B cell (primary cell): ENCODE measurements around the gene RSAD1. TPM values are rescaled to one million over a fixed set of nuclear protein-coding genes. Genes with fewer than 3 reads are reported as not detected.

Experiments
- ATAC-seq: fragments of 200-7000 bp; cut with Tn5 transposase; one replicate; pipeline ENCODE4 v1.10.0; 2021; ENCODE audit warnings: low read depth, mild to moderate bottlenecking, moderate number of reproducible peaks, moderate library complexity
- CTCF ChIA-PET: fragments of 350-600 bp; sonication (Branson Sonifier 250); formaldehyde crosslinking; loops from one replicate; lab custom pipeline; 2021; ENCODE audit warnings: antibody characterized with exemption, inconsistent platforms; lab: Charles Lee
- POLR2A ChIA-PET: fragments of 350-600 bp; sonication (Branson Sonifier 250); formaldehyde crosslinking; loops from one replicate; lab custom pipeline; 2021; ENCODE audit warnings: antibody characterized with exemption; lab: Charles Lee
- DNase-seq: peaks from one replicate; pipeline ENCODE4 v3.0.0; 2013
- H2AFZ ChIP-seq: 2 replicates; pipeline ENCODE4 v1.6.1; 2012; ENCODE audit warnings: mild to moderate bottlenecking, low read depth, low read length; ENCODE audit not compliant: insufficient read depth, poor library complexity, severe bottlenecking
- H3K27ac ChIP-seq, 2 donors: 1 replicate in 1 of 2; 2 replicates in 1 of 2; pipeline ENCODE4 v1.5.1; 2012 to 2013; ENCODE audit warnings: low read length in 2 of 2, mild to moderate bottlenecking in 2 of 2, moderate library complexity in 1 of 2
- H3K27me3 ChIP-seq, 4 experiments: fragments of 200-600 bp in 1 of 4; sonication (generic) in 1 of 4; replicated peaks in 1 of 4; 1 replicate in 2 of 4; 2 replicates in 2 of 4; pipeline versions ENCODE4 v1.6.1 to v1.7.0; 2013 to 2016; ENCODE audit warnings: low read length in 3 of 4, mild to moderate bottlenecking in 2 of 4, mixed read lengths in 1 of 4, moderate library complexity in 1 of 4; ENCODE audit not compliant: insufficient read depth in 4 of 4, control insufficient read depth in 3 of 4; ENCODE audit errors: control extremely low read depth in 1 of 4
- H3K36me3 ChIP-seq, 2 experiments: replicated peaks in 1 of 2; 1 replicate in 1 of 2; 2 replicates in 1 of 2; pipeline versions ENCODE4 v1.6.1 to v1.7.1; 2013; ENCODE audit warnings: low read length in 1 of 2; ENCODE audit not compliant: insufficient read depth in 2 of 2, control insufficient read depth in 1 of 2; ENCODE audit errors: control extremely low read depth in 1 of 2, extremely low read depth in 1 of 2
- H3K4me1 ChIP-seq, 2 donors: fragments of 200-600 bp in 1 of 2; sonication (generic) in 1 of 2; 1 replicate in 1 of 2; 2 replicates in 1 of 2; pipeline versions ENCODE4 v1.5.1 to v1.6.1; 2013 to 2017; ENCODE audit warnings: low read length in 2 of 2; ENCODE audit not compliant: control insufficient read depth in 2 of 2, insufficient read depth in 2 of 2
- H3K4me2 ChIP-seq: replicated peaks from 2 replicates; pipeline ENCODE3; 2012; ENCODE audit warnings: mild to moderate bottlenecking, low read depth, low read length; ENCODE audit not compliant: poor library complexity, severe bottlenecking
- H3K4me3 ChIP-seq, 5 experiments: fragments of 200-600 bp in 1 of 5; sonication (generic) in 1 of 5; 1 replicate in 3 of 5; 2 replicates in 2 of 5; pipeline versions ENCODE4 v1.5.1 to v1.7.0; 2011 to 2016; ENCODE audit warnings: low read length in 4 of 5, mild to moderate bottlenecking in 4 of 5, low read depth in 2 of 5, control low read depth in 1 of 5, moderate library complexity in 1 of 5; ENCODE audit not compliant: insufficient read depth in 1 of 5; ENCODE audit errors: control extremely low read depth in 1 of 5, extremely low read depth in 1 of 5
- H3K79me2 ChIP-seq: fragments of 200-600 bp; sonication (generic); one replicate; pipeline ENCODE4 v1.6.0; 2016; ENCODE audit warnings: low read length; ENCODE audit not compliant: control insufficient read depth, insufficient read depth
- H3K9ac ChIP-seq: fragments of 200-600 bp; sonication (generic); 2 replicates; pipeline ENCODE4 v1.6.1; 2017; ENCODE audit warnings: mild to moderate bottlenecking, low read length, moderate library complexity
- H3K9me3 ChIP-seq, 3 donors: one replicate each; pipeline versions ENCODE4 v1.6.1 to v1.7.1; 2013; ENCODE audit warnings: low read length in 2 of 3; ENCODE audit not compliant: control insufficient read depth in 2 of 3, insufficient read depth in 1 of 3; ENCODE audit errors: control extremely low read depth in 1 of 3
- H4K20me1 ChIP-seq: 2 replicates; pipeline ENCODE4 v1.6.0; 2012; ENCODE audit warnings: mild to moderate bottlenecking, low read length; ENCODE audit not compliant: insufficient read depth, control insufficient read depth, poor library complexity, severe bottlenecking
- H3K27ac Mint-ChIP-seq: one replicate; pipeline ENCODE4 v1.8.0; 2021; ENCODE audit warnings: mixed read lengths
- H3K27me3 Mint-ChIP-seq: one replicate; pipeline ENCODE4 v1.8.0; 2021; ENCODE audit warnings: mixed read lengths
- H3K4me1 Mint-ChIP-seq: one replicate; pipeline ENCODE4 v1.8.0; 2021; ENCODE audit warnings: mixed read lengths
- H3K4me3 Mint-ChIP-seq: one replicate; pipeline ENCODE4 v1.8.0; 2021; ENCODE audit warnings: mixed read lengths
- H3K9me3 Mint-ChIP-seq: one replicate; pipeline ENCODE4 v1.8.0; 2022; ENCODE audit warnings: mixed read lengths; ENCODE audit not compliant: insufficient read depth
- EZH2 ChIP-seq: IDR thresholded peaks from 2 replicates; pipeline ENCODE4 v1.6.1; 2012; ENCODE audit warnings: borderline replicate concordance, low read depth, mild to moderate bottlenecking, moderate library complexity, low read length; ENCODE audit not compliant: insufficient read depth, poor library complexity, severe bottlenecking
- WGBS: methylation state at CpG from one replicate; pipeline ENCODE4 v1.1.5; 2013; ENCODE audit warnings: missing lambda C conversion rate; ENCODE audit not compliant: insufficient coverage; 5-methylcytosine and 5-hydroxymethylcytosine counted together
- intact Hi-C: fragments of 100-400 bp; cut with micrococcal nuclease; formaldehyde crosslinking; loops from one replicate; pipeline ENCODE4 v1.10.0; 2022
- polyA minus RNA-seq: library from RNA; depleted of rRNA, polyadenylated mRNA; stranded (reverse); fragments of >200 nt; gene quantifications from 2 replicates; pipeline ENCODE4 v1.2.3, GENCODE V29; 2012
- polyA plus RNA-seq: library from polyadenylated mRNA; depleted of rRNA; stranded (reverse); fragments of >200 nt; gene quantifications from 2 replicates; pipeline ENCODE4 v1.2.3, GENCODE V29; 2012
- total RNA-seq, 2 donors: library from RNA; stranded (reverse); fragments of 120-200 nt in 1 of 2; gene quantifications; 1 replicate in 1 of 2; 2 replicates in 1 of 2; pipeline versions ENCODE4 v1.2.3 to v1.2.4, GENCODE V29; 2013 to 2022
- TF ChIP-seq, protein P1 (sequence below): fragments of 200-600 bp; IDR thresholded peaks from one replicate; pipeline ENCODE4 v1.8.0; 2022; ENCODE audit warnings: antibody characterized with exemption, mild to moderate bottlenecking

RSAD1 gene
- 52.9 and 53.4 TPM in 2 replicates for total RNA-seq
- total RNA-seq (2013), result 40.8 TPM
- 53.2 and 63.9 TPM in 2 replicates for polyA plus RNA-seq
- polyA minus RNA-seq, result 47.3 and 52.0 TPM in 2 replicates

- Histone ChIP-seq H3K4me1 (peaks cover 13 to 22% of the 10 kb centered on the region in 2 donors), H3K36me3 (peaks cover 2 to 23% of the 10 kb centered on the region in 2 experiments), H4K20me1 (peaks cover 8% of the 10 kb centered on the region), H3K9ac (peak within 1 kb of the TSS; percentile 84), H2AFZ (peak within 1 kb of the TSS; percentile 91), H3K27me3 (peaks cover 0 to 7% (median 0%) of the 10 kb centered on the region in 4 experiments), H3K4me3 (peak within 1 kb of the TSS; percentile 78 to 93 (median 91)), H3K27ac (peak within 1 kb of the TSS; percentile 69 to 86), H3K9me3 (no peaks in the 10 kb centered on the region), H3K79me2 (no peaks in the 10 kb centered on the region), H3K4me2 (peak within 1 kb of the TSS; percentile 87)
- 3% methylated on average over 73 of the region's 75 CpGs for WGBS
- peaks cover 3% of the 10 kb centered on the region for H3K27me3 Mint-ChIP-seq
- ChIA-PET CTCF (interaction anchor here (0.7 to 2.4 kb wide), 17 partner anchors 11 to 241 kb away, joined by 3 to 45 read pairs (median 4); partner anchors contain the start of genes LRRC59 and LUC7L3), POLR2A (interaction anchor here (0.7 to 2.0 kb wide), 5 partner anchors 11 to 149 kb away, joined by 3 to 9 read pairs (median 6); partner anchors contain the start of genes EME1, LRRC59 and MRPL27)
- no peaks in the 10 kb centered on the region for H3K9me3 Mint-ChIP-seq
- no peak for TF ChIP-seq EZH2
- TF ChIP-seq, protein P1, sequence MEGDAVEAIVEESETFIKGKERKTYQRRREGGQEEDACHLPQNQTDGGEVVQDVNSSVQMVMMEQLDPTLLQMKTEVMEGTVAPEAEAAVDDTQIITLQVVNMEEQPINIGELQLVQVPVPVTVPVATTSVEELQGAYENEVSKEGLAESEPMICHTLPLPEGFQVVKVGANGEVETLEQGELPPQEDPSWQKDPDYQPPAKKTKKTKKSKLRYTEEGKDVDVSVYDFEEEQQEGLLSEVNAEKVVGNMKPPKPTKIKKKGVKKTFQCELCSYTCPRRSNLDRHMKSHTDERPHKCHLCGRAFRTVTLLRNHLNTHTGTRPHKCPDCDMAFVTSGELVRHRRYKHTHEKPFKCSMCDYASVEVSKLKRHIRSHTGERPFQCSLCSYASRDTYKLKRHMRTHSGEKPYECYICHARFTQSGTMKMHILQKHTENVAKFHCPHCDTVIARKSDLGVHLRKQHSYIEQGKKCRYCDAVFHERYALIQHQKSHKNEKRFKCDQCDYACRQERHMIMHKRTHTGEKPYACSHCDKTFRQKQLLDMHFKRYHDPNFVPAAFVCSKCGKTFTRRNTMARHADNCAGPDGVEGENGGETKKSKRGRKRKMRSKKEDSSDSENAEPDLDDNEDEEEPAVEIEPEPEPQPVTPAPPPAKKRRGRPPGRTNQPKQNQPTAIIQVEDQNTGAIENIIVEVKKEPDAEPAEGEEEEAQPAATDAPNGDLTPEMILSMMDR, result peak; percentile 95
- H3K4me1 Mint-ChIP-seq, result peaks cover 26% of the 10 kb centered on the region
- intact Hi-C loops, result loop anchor here (1.0 to 5.0 kb wide), 9 partner anchors 22 to 229 kb away; partner anchors contain the start of genes ACSF2, ANKRD40, EME1 and LRRC59
- peak; percentile 95 for DNase-seq
- peak; percentile 90 for ATAC-seq
- peak within 1 kb of the TSS; percentile 91 for H3K27ac Mint-ChIP-seq
- H3K4me3 Mint-ChIP-seq, result peak within 1 kb of the TSS; percentile 92
These were observed at the start of gene RSAD1 for GRCh38 chr17:50478391-50479381. TSS of gene RSAD1 (plus strand) at chr17:50478860. CDS start at chr17:50478885, 25 bp downstream.
